ENCODE measurements around the gene CYTH1. TPM values are rescaled to one million over a fixed set of nuclear protein-coding genes. Genes with fewer than 3 reads are reported as not detected.

Gene CYTH1
- polyA plus RNA-seq, 1 of the 3 experiments (the other 2 are of a cell fraction) = 23.8 TPM

DNA sequence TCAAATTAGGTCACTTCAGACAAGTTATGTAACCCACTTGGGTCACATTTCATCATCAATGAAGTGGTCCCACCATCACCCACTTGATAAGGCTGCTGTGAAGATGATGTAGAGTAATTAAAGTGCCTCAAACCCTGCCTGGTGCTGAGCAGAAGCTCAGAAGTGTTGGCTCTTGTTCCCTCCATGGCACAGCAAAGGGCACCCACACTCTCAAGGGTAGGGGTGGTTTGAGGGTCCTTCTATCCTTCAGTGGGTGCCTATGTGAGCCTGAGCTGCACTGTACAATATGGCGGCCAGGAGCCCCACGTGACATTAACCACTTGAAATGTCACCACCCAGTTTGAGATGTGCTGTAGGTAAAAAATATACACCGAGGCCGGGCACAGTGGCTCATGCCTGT lies 71.5 kb downstream of the CYTH1 start:
- H3K36me3 ChIP-seq (replicated peaks in 1 of 2; ENCODE audit: control insufficient read depth in 1 of 2, insufficient read depth in 2 of 2, low read length in 1 of 2) = peaks cover 0 to 10% of the 10 kb centered on the region in 2 experiments
- CTCF ChIA-PET = interaction anchor here (0.7 to 9.0 kb wide), 14 partner anchors 13 to 289 kb away, joined by 3 to 351 read pairs (median 10); no protein-coding TSS in a partner anchor
- no peak overlapping the region for H3K4me2 ChIP-seq
- peak overlapping the region in 1 of 2 experiments; percentile 83; a peak in 2 of 4 replicates for H3K27ac ChIP-seq (ENCODE audit: low read depth in 2 of 2, low read length in 1 of 2)
- 98% methylated on average over 4 of the region's 4 CpGs for WGBS (ENCODE audit: low lambda C conversion rate)
- no peak for TF ChIP-seq TCF12 (IDR thresholded peaks at IDR 0.05)
- no peak for TF ChIP-seq MXI1 (IDR thresholded peaks at IDR 0.05; ENCODE audit: low read depth, low read length)
- no peak for TF ChIP-seq RXRA (IDR thresholded peaks at IDR 0.05; ENCODE audit: borderline replicate concordance, low read depth)
- H3K9me3 ChIP-seq = no peaks in the 10 kb centered on the region
- no peaks in the 10 kb centered on the region for H3K27me3 ChIP-seq (ENCODE audit: insufficient read depth)
- H4K20me1 ChIP-seq (ENCODE audit: insufficient read depth) = no peaks in the 10 kb centered on the region
- no peak overlapping the region for H2AFZ ChIP-seq (ENCODE audit: low read depth)
- POLR2A ChIA-PET = no interaction called here
- peaks cover 11% of the 10 kb centered on the region for H3F3A ChIP-seq (replicated peaks; ENCODE audit: insufficient read depth)
- H3K9ac ChIP-seq = no peak overlapping the region
- H3K4me3 ChIP-seq (ENCODE audit: low read depth in 2 of 2, low read length in 1 of 2) = no peak overlapping the region
- H3K4me1 ChIP-seq (ENCODE audit: control insufficient read depth in 1 of 2, insufficient read depth in 2 of 2, low read depth in 1 of 2, low read length in 1 of 2) = peaks cover 15 to 63% of the 10 kb centered on the region in 2 experiments
- peaks cover 40% of the 10 kb centered on the region for H3K79me2 ChIP-seq (ENCODE audit: insufficient read depth)
- no peaks in the 10 kb centered on the region for H3K9me2 ChIP-seq
- DNase-seq = no peak

DNA sequence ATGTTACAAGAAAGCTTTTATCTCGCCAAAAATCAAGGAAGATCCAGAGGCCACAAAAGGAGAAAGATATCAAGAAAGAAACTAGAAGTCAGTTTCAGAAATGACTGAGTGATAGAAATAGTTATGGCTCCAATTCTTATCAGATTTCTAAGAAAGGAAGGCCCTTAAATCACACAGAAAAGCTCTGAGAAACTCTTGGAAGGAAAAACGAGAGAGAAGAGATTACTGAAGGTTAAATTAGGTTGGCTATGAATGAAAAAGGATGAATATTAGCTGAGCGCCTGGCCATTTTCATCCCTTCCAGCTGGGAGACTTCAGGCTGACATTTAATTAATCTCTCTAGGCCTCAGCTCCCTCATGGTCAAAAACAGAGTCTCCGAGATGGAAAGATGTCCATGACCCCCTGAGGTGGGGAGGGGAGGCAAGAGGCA lies 72.3 kb downstream of the CYTH1 start:
- POLR2A ChIA-PET = interaction anchor here (0.6 kb wide), 1 partner anchor 14 kb away, joined by 3 read pairs; no protein-coding TSS in a partner anchor
- no peak overlapping the region for H3K9ac ChIP-seq
- no peaks in the 10 kb centered on the region for H3K9me2 ChIP-seq
- H3K27ac ChIP-seq (ENCODE audit: low read depth in 2 of 2, low read length in 1 of 2) = peak overlapping the region; percentile 11 to 83; a peak in 3 of 4 replicates
- H4K20me1 ChIP-seq (ENCODE audit: insufficient read depth) = no peaks in the 10 kb centered on the region
- peaks cover 11% of the 10 kb centered on the region for H3F3A ChIP-seq (replicated peaks; ENCODE audit: insufficient read depth)
- H3K9me3 ChIP-seq = no peaks in the 10 kb centered on the region
- H3K4me3 ChIP-seq (ENCODE audit: low read depth in 2 of 2, low read length in 1 of 2) = no peak overlapping the region
- DNase-seq = no peak
- CTCF ChIA-PET = interaction anchor here (0.6 to 9.0 kb wide), 42 partner anchors 8 to 1195 kb away, joined by 3 to 351 read pairs (median 7); no protein-coding TSS in a partner anchor
- peaks cover 32% of the 10 kb centered on the region for H3K79me2 ChIP-seq (ENCODE audit: insufficient read depth)
- H2AFZ ChIP-seq (ENCODE audit: low read depth) = no peak overlapping the region
- TF ChIP-seq GATA2 (CRISPR knock-in tag; IDR thresholded peaks at IDR 0.05) (peak; percentile 66), MEF2A (IDR thresholded peaks at IDR 0.05; ENCODE audit: borderline replicate concordance, low read depth) (no peak), EP300 (IDR thresholded peaks at IDR 0.05; ENCODE audit: borderline replicate concordance in 1 of 2, low read depth in 1 of 2, low read length in 1 of 2) (peak in 1 of 2 experiments; percentile 40; a peak in 1 of 4 replicates)
- TF ChIP-seq, protein P1, sequence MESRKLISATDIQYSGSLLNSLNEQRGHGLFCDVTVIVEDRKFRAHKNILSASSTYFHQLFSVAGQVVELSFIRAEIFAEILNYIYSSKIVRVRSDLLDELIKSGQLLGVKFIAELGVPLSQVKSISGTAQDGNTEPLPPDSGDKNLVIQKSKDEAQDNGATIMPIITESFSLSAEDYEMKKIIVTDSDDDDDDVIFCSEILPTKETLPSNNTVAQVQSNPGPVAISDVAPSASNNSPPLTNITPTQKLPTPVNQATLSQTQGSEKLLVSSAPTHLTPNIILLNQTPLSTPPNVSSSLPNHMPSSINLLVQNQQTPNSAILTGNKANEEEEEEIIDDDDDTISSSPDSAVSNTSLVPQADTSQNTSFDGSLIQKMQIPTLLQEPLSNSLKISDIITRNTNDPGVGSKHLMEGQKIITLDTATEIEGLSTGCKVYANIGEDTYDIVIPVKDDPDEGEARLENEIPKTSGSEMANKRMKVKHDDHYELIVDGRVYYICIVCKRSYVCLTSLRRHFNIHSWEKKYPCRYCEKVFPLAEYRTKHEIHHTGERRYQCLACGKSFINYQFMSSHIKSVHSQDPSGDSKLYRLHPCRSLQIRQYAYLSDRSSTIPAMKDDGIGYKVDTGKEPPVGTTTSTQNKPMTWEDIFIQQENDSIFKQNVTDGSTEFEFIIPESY (IDR thresholded peaks at IDR 0.05; ENCODE audit: borderline replicate concordance, low read depth) = no peak
- H3K4me1 ChIP-seq (ENCODE audit: control insufficient read depth in 1 of 2, insufficient read depth in 2 of 2, low read depth in 1 of 2, low read length in 1 of 2) = peaks cover 9 to 63% of the 10 kb centered on the region in 2 experiments
- 67% methylated on average over 4 of the region's 4 CpGs for WGBS (ENCODE audit: low lambda C conversion rate)
- H3K27me3 ChIP-seq (ENCODE audit: insufficient read depth) = no peaks in the 10 kb centered on the region
- no peak overlapping the region for H3K4me2 ChIP-seq
- H3K36me3 ChIP-seq (replicated peaks in 1 of 2; ENCODE audit: control insufficient read depth in 1 of 2, insufficient read depth in 2 of 2, low read length in 1 of 2) = peaks cover 6 to 12% of the 10 kb centered on the region in 2 experiments

DNA sequence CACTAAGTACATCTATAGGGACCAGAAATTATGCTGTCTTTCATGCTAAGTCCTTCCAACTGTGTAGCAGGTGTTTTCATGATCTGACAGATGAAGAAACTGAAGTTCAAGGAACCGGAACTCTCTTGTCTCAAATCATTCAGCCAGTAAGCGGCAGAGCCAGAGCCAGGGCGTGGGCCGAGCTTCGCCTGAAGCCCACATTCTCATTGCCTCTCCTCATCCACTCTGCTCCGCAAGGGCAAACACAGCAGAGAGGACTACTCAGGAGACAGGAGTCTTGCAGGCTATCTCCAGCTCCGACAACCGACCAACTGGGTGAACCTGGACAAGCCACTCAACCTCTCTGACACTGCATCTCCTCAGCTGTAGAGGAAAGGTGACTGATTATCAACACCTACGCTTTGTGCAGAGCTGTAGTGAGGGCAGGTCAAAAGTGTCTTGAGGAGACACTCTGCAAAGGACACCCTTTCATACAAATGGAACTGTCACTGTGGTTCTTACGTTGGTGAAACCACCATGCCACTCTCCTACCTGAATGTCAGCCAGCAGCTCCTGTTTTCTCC lies 72.9 kb downstream of the CYTH1 start:
- Histone ChIP-seq H3K79me2 (ENCODE audit: insufficient read depth) (peaks cover 26% of the 10 kb centered on the region), H3K9me2 (no peaks in the 10 kb centered on the region), H3K4me1 (ENCODE audit: control insufficient read depth in 1 of 2, insufficient read depth in 2 of 2, low read depth in 1 of 2, low read length in 1 of 2) (peaks cover 9 to 62% of the 10 kb centered on the region in 2 experiments), H3K4me2 (no peak overlapping the region), H3K4me3 (ENCODE audit: low read depth in 2 of 2, low read length in 1 of 2) (no peak overlapping the region), H3K9ac (no peak overlapping the region), H3F3A (replicated peaks; ENCODE audit: insufficient read depth) (peaks cover 11% of the 10 kb centered on the region), H2AFZ (ENCODE audit: low read depth) (no peak overlapping the region), H3K27ac (ENCODE audit: low read depth in 2 of 2, low read length in 1 of 2) (peak overlapping the region; percentile 11 to 83; a peak in 3 of 4 replicates), H3K27me3 (ENCODE audit: insufficient read depth) (no peaks in the 10 kb centered on the region), H3K36me3 (replicated peaks in 1 of 2; ENCODE audit: control insufficient read depth in 1 of 2, insufficient read depth in 2 of 2, low read length in 1 of 2) (peaks cover 11 to 12% of the 10 kb centered on the region in 2 experiments), H4K20me1 (ENCODE audit: insufficient read depth) (no peaks in the 10 kb centered on the region), H3K9me3 (no peaks in the 10 kb centered on the region)
- POLR2A ChIA-PET = interaction anchor here (0.6 to 1.2 kb wide), 2 partner anchors 13 to 212 kb away, joined by 3 to 6 read pairs; no protein-coding TSS in a partner anchor
- WGBS (ENCODE audit: low lambda C conversion rate) = 85% methylated on average over 10 of the region's 10 CpGs
- no peak for DNase-seq
- CTCF ChIA-PET = interaction anchor here (0.6 to 9.0 kb wide), 65 partner anchors 8 to 1196 kb away, joined by 3 to 351 read pairs (median 6); partner anchors contain the start of gene USP36
- TF ChIP-seq YY1 (IDR thresholded peaks at IDR 0.05; ENCODE audit: low read depth) (no peak), MEF2A (IDR thresholded peaks at IDR 0.05; ENCODE audit: borderline replicate concordance, low read depth) (no peak), SIN3A (IDR thresholded peaks at IDR 0.05; ENCODE audit: borderline replicate concordance, low read depth, low read length) (no peak)
- TF ChIP-seq, protein P2, sequence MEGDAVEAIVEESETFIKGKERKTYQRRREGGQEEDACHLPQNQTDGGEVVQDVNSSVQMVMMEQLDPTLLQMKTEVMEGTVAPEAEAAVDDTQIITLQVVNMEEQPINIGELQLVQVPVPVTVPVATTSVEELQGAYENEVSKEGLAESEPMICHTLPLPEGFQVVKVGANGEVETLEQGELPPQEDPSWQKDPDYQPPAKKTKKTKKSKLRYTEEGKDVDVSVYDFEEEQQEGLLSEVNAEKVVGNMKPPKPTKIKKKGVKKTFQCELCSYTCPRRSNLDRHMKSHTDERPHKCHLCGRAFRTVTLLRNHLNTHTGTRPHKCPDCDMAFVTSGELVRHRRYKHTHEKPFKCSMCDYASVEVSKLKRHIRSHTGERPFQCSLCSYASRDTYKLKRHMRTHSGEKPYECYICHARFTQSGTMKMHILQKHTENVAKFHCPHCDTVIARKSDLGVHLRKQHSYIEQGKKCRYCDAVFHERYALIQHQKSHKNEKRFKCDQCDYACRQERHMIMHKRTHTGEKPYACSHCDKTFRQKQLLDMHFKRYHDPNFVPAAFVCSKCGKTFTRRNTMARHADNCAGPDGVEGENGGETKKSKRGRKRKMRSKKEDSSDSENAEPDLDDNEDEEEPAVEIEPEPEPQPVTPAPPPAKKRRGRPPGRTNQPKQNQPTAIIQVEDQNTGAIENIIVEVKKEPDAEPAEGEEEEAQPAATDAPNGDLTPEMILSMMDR (IDR thresholded peaks at IDR 0.05) = no peak
